Ishikawa (cell line): ENCODE results near the gene PSMG3.
A peak's percentile ranks its signal among the peaks of the same experiment; 100 is the strongest.

Experiments
- CEBPB ChIP-seq: IDR thresholded peaks from 2 replicates; pipeline ENCODE4 v1.6.1; 2012
- CREB1 ChIP-seq: IDR thresholded peaks from 2 replicates; pipeline ENCODE4 v1.6.1; 2012; ENCODE audit warnings: low read depth
- EP300 ChIP-seq: IDR thresholded peaks from 2 replicates; pipeline ENCODE4 v1.6.1; 2012; ENCODE audit warnings: borderline replicate concordance
- FOXM1 ChIP-seq: IDR thresholded peaks from 2 replicates; pipeline ENCODE4 v1.6.1; 2012; ENCODE audit warnings: low read depth, borderline replicate concordance
- MAX ChIP-seq: IDR thresholded peaks from 2 replicates; pipeline ENCODE4 v1.6.1; 2012
- NFIC ChIP-seq: IDR thresholded peaks from 2 replicates; pipeline ENCODE4 v1.6.1; 2012
- RAD21 ChIP-seq: IDR thresholded peaks from 2 replicates; pipeline ENCODE4 v1.6.1; 2012; ENCODE audit warnings: low read depth
- REST ChIP-seq: IDR thresholded peaks from 2 replicates; pipeline ENCODE4 v1.6.1; 2012; ENCODE audit warnings: low read depth, mild to moderate bottlenecking
- TAF1 ChIP-seq: IDR thresholded peaks from 2 replicates; pipeline ENCODE4 v1.6.1; 2012; ENCODE audit warnings: low read depth, mild to moderate bottlenecking
- TCF12 ChIP-seq: IDR thresholded peaks from 2 replicates; pipeline ENCODE4 v1.6.1; 2012; ENCODE audit warnings: low read depth
- TEAD4 ChIP-seq: IDR thresholded peaks from 2 replicates; pipeline ENCODE4 v1.6.1; 2012
- USF1 ChIP-seq: IDR thresholded peaks from 2 replicates; pipeline ENCODE4 v1.6.1; 2012
- YY1 ChIP-seq: IDR thresholded peaks from 2 replicates; pipeline ENCODE4 v1.6.1; 2012; ENCODE audit warnings: low read depth
- ZBTB7A ChIP-seq: IDR thresholded peaks from 2 replicates; pipeline ENCODE4 v1.6.1; 2012; ENCODE audit warnings: low read depth

DNA sequence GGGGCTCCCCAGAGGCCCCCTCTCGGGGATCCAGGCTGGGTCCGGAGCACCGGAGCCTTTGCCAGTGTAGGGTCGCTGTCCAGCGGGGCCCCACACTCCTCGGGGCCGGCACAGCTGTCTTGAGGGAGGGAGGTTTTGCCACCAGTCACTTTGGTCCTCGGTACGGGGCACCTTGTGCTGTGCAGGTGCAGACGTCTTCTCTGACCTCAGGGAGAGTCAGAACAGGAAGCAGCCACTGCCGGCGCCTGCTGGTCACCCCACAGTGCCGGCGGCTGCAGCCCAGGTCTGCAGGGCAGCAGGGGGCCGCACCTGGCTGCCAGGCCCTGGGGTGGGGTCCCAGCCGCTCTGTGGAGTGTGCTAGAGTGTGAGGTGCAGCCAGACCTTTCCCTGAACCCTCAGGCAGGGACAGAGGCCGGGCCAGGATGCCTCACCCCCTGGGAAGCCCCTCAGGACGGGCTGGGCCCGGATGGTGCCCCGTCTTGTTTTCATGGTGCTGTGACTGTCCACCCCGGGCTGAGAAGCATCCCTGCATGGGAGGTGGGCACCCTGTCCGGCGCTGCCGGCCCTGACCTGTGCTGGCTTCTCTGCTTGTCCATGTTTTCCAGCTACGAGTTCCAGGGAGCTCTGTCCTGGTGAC is 31.2 kb downstream of the PSMG3 start:
- TF ChIP-seq EP300 = no peak
- TF ChIP-seq FOXM1 = no peak
- TF ChIP-seq YY1 = no peak
- no peak for TF ChIP-seq TAF1
- no peak for TF ChIP-seq RAD21
- no peak for TF ChIP-seq MAX
- TF ChIP-seq CEBPB = no peak
- no peak for TF ChIP-seq TEAD4
- TF ChIP-seq CREB1 = no peak
- TF ChIP-seq ZBTB7A = no peak
- no peak for TF ChIP-seq NFIC
- no peak for TF ChIP-seq TCF12
- TF ChIP-seq REST = peak; percentile 49; the same call in 1 of the 2 replicates
- TF ChIP-seq USF1 = no peak
